Measurements from ENCODE around the gene SDK2. TPM values are rescaled to one million over a fixed set of nuclear protein-coding genes. Genes with fewer than 3 reads are reported as not detected.

SDK2 gene
- polyA plus RNA-seq, 1 experiment = 0.04 TPM

GRCh38 chr17:73446617-73447016 is 197.6 kb downstream of the SDK2 start:
- POLR2A ChIA-PET = no interaction called here
- Histone ChIP-seq H3K4me3 (ENCODE audit: low read depth, low read length) (no peak overlapping the region), H3K27me3 (ENCODE audit: control insufficient read depth, insufficient read depth, low read length) (no peaks in the 10 kb centered on the region), H3K36me3 (ENCODE audit: control insufficient read depth, insufficient read depth, low read length) (no peaks in the 10 kb centered on the region)
- CTCF ChIA-PET = no interaction called here
- TF ChIP-seq CTCF (IDR thresholded peaks at IDR 0.05; ENCODE audit: insufficient read depth, low read depth, low read length) = no peak
- no peak for DNase-seq (ENCODE audit: low read depth)

- ChIA-PET POLR2A (interaction anchor here (0.5 kb wide), 1 partner anchor 45 kb away, joined by 5 read pairs; no protein-coding TSS in a partner anchor), CTCF (interaction anchor here (0.5 kb wide), 1 partner anchor 67 kb away, joined by 3 read pairs; no protein-coding TSS in a partner anchor)
- H3K4me3 ChIP-seq (ENCODE audit: low read depth, low read length) = no peak overlapping the region
- TF ChIP-seq CTCF (IDR thresholded peaks at IDR 0.05; ENCODE audit: insufficient read depth, low read depth, low read length) = no peak
- no peak for DNase-seq (ENCODE audit: low read depth)
- no peaks in the 10 kb centered on the region for H3K36me3 ChIP-seq (ENCODE audit: control insufficient read depth, insufficient read depth, low read length)
- H3K27me3 ChIP-seq (ENCODE audit: control insufficient read depth, insufficient read depth, low read length) = no peaks in the 10 kb centered on the region
Measured at GRCh38 chr17:73445466-73445865, 198.8 kb downstream of the SDK2 start.

- no peak for TF ChIP-seq CTCF (IDR thresholded peaks at IDR 0.05; ENCODE audit: insufficient read depth, low read depth, low read length)
- ChIA-PET POLR2A (no interaction called here), CTCF (interaction anchor here (1.6 to 1.7 kb wide), 2 partner anchors 9 to 14 kb away, joined by 5 to 6 read pairs; no protein-coding TSS in a partner anchor)
- no peaks in the 10 kb centered on the region for H3K27me3 ChIP-seq (ENCODE audit: control insufficient read depth, insufficient read depth, low read length)
- no peaks in the 10 kb centered on the region for H3K36me3 ChIP-seq (ENCODE audit: control insufficient read depth, insufficient read depth, low read length)
- DNase-seq (ENCODE audit: low read depth) = no peak
- H3K4me3 ChIP-seq (ENCODE audit: low read depth, low read length) = no peak overlapping the region
Measured at GRCh38 chr17:73444021-73444420, 200.2 kb downstream of the SDK2 start.

- H3K27me3 ChIP-seq (ENCODE audit: control insufficient read depth, insufficient read depth, low read length) = no peaks in the 10 kb centered on the region
- no peak for DNase-seq (ENCODE audit: low read depth)
- TF ChIP-seq CTCF (IDR thresholded peaks at IDR 0.05; ENCODE audit: insufficient read depth, low read depth, low read length) = no peak
- ChIA-PET POLR2A (no interaction called here), CTCF (no interaction called here)
- H3K36me3 ChIP-seq (ENCODE audit: control insufficient read depth, insufficient read depth, low read length) = no peaks in the 10 kb centered on the region
- no peak overlapping the region for H3K4me3 ChIP-seq (ENCODE audit: low read depth, low read length)
Measured at GRCh38 chr17:73439597-73439996, 204.6 kb downstream of the SDK2 start.

- H3K27me3 ChIP-seq (ENCODE audit: control insufficient read depth, insufficient read depth, low read length) = no peaks in the 10 kb centered on the region
- H3K36me3 ChIP-seq (ENCODE audit: control insufficient read depth, insufficient read depth, low read length) = no peaks in the 10 kb centered on the region
- CTCF ChIA-PET = interaction anchor here (0.6 to 1.2 kb wide), 2 partner anchors 8 to 188 kb away, joined by 3 read pairs; no protein-coding TSS in a partner anchor
- H3K4me3 ChIP-seq (ENCODE audit: low read depth, low read length) = no peak overlapping the region
- TF ChIP-seq CTCF (IDR thresholded peaks at IDR 0.05; ENCODE audit: insufficient read depth, low read depth, low read length) = no peak
- no peak for DNase-seq (ENCODE audit: low read depth)
- POLR2A ChIA-PET = no interaction called here
Measured at GRCh38 chr17:73437826-73438225, 206.4 kb downstream of the SDK2 start.
